WI38 (cell line): ENCODE results near the gene BMPR1B.

Experiments
- H3K4me3 ChIP-seq: 2 replicates; pipeline ENCODE4 v1.5.1; 2011; ENCODE audit warnings: low read depth, mild to moderate bottlenecking, control low read depth, low read length
- TF ChIP-seq, protein P1 (sequence below): IDR thresholded peaks from 2 replicates; pipeline ENCODE4 v1.5.1; 2012; ENCODE audit warnings: low read depth, mild to moderate bottlenecking, control low read depth, low read length

BMPR1B gene

DNA sequence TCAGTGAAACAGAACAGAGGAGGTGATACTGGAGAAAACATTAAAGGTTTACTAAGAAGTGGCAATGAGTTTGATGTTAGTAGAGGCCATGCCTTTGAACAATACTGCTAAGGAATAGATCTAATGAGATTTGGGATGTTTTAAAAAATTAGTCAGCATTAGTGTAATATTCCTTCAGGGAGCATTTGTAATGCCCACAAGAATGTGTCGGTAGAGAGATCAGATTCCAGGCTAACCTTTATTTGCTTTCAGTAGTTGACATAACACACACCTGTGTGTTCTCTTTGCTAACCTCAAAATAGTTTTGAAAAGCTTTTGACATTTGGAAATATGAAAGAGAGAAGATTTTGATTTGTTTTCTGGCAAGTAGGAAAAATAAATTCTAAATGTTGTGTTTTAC is 328.8 kb downstream of the BMPR1B start:
- TF ChIP-seq, protein P1, sequence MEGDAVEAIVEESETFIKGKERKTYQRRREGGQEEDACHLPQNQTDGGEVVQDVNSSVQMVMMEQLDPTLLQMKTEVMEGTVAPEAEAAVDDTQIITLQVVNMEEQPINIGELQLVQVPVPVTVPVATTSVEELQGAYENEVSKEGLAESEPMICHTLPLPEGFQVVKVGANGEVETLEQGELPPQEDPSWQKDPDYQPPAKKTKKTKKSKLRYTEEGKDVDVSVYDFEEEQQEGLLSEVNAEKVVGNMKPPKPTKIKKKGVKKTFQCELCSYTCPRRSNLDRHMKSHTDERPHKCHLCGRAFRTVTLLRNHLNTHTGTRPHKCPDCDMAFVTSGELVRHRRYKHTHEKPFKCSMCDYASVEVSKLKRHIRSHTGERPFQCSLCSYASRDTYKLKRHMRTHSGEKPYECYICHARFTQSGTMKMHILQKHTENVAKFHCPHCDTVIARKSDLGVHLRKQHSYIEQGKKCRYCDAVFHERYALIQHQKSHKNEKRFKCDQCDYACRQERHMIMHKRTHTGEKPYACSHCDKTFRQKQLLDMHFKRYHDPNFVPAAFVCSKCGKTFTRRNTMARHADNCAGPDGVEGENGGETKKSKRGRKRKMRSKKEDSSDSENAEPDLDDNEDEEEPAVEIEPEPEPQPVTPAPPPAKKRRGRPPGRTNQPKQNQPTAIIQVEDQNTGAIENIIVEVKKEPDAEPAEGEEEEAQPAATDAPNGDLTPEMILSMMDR: no peak
- H3K4me3 ChIP-seq: no peak overlapping the region

DNA sequence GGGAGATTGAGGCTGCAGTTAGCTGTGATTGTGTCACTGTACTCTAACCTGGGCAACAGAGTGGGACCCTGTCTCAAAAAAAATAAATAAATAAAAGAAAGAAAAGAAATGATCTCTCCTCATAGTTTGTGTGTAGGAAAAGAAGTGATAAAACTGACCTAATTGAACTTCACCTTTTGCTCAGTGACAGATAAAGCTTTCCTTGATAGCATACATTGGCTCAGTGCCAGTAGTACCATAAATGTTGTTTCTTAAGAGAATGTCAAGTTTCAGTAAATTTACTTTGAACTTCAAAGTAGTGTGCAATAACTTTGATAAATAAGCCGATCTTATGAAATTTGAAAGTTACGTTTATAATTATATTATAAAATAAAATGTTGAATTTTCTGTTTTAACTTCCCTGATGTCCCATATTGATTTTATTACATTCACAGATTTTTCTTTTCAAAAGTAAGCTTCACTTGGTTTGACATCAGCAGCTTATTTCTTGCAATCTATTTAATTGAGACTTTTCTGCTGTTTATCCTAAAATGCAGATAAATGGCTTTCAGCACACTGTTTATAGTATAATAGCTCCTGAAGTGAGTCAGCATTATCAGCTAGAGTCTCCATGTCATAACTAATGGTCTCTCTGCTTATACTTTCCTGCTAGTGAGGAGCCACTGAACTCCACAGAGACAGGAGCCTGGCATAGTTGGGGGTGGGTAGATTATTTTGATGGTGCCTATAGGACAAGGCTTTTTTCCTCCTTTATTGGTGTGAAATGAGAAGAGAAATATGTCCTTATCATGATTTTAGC is 330.1 kb downstream of the BMPR1B start:
- no peak overlapping the region for H3K4me3 ChIP-seq
- TF ChIP-seq, protein P1: no peak

DNA sequence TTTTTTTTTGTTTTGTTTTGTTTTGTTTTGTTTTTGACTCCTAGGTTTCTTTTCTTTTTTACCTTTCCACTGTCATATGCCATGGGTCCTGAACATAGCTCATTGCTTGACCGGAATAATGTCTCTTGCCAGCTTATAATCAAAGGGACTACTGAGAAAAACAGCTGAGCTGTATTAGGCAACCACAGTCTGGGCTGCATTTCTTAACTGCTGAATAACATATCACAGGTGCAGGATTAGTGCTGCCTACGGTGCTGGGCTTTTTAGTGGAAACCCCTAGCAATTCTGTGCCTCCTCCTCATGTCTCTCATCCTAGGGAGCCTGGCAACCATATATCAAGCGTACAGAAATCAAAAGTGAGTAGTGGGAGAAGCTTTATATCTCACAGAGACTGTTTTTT is 333.5 kb downstream of the BMPR1B start:
- TF ChIP-seq, protein P1: no peak
- H3K4me3 ChIP-seq: no peak overlapping the region

DNA sequence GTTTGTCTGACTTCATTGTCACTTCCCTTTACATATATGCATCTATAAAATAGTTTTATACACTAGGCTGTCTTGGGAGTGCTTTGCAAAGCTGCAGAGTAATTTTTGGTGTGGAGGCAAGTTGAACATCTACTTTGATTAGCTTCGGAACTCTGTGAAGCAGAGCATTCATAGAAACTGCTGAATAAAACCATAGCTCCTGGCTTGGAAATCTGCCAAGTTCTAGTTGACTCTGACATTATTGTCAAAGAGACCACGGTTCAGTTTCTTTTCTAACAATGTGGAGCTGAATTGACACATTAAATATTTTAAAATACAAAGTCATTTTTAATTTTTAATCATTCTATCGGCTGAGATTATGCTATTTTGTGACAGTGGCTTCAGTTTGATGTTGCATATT is 335.0 kb downstream of the BMPR1B start:
- H3K4me3 ChIP-seq: no peak overlapping the region

DNA sequence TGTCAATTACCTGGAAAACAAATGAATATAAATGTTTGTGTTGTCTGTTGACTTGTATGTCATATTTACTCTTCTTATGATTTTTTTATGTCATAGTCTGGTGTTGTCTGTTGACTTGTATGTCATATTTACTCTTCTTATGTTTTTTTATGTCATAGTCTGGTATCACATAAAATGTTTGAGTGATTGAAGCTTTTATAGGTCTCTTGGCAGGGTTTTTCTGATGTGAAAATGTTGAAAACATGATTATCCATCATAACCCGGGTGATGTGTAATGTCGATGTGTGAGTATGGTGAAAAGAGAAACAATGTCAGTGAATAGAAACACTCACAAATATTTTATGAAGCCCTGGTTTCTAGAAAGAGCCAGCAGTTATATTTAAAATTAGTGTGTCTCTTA is 335.7 kb downstream of the BMPR1B start:
- TF ChIP-seq, protein P1: no peak
- no peak overlapping the region for H3K4me3 ChIP-seq

More for the DNA sequence above, 335.0 kb downstream of the BMPR1B start:
- TF ChIP-seq, protein P1: no peak

DNA sequence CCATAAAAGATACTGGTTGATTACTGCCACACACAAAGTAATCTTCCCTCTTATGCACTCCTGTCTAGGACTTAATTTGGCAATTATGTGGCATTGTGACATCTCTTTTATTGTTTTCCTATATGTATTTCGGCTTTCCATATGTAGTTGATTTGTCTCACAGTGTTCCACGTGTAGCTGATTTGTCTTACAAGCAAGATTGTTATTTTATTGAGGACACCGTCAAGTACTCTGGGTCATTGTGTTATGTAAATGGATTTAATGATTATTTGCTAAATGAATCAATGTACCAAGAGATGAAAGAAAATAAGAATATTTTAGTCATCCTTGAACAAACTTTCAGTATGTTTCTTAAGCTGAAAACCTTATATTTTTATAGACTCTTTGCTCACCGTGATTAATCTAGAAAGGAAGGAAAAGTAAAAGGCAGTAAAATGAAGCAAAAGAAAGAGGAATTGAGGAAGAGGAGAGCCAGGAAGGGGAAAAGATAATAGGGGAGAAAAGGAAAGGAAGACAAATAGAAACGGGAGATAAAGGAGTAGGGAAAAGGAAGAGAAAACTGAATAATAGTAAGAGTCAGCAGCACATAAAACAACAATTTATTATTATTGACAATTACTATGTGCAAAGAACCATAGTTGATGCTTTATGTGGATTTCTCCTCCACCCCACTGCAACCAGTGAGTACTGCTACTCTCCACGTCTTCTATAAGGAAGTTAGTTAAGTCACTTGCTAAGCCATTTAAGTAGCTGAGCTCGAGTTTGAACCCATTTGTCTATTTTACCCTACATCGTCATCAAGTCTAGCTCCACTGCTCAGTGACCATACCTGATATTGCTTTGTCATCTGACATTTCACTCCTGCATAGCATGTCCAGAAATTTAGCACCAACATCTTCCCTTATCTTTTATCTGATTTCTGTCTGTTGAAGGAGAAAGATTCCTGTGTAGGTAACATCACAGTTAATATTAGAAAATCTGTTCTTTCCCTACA is 336.5 kb downstream of the BMPR1B start:
- no peak overlapping the region for H3K4me3 ChIP-seq
- TF ChIP-seq, protein P1: no peak
